ENCODE results near the gene EN1. TPM values are rescaled to one million over a fixed set of nuclear protein-coding genes. Genes with fewer than 3 reads are reported as not detected.

Gene EN1
- total RNA-seq, 3 donors from 2014 or later, result not detected

DNA sequence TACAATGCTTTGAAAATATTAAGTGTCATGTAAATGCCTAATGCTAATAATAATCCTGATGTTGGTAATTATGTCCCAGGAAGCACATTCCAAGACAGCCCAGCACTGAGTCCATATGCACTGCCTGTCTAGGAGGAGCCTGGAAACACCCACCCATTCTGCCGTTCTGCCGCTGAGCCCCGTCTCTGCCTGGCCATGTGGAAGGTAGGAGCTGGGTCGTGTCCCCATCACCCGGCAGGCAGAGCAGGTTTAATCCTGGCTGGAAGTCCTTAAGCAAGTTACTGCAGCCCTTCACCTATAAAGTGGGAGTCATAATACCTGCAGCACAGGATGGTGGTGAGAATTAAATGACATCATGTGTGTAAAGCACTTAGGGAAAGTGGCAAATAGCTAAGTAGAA lies 13.1 kb upstream of the EN1 start:
- Mint-ChIP-seq H3K27me3 (ENCODE audit: low read depth) (peaks cover 76% of the 10 kb centered on the region), H3K36me3 (ENCODE audit: insufficient read depth) (no peaks in the 10 kb centered on the region), H3K4me3 (no peak overlapping the region), H3K9me3 (no peaks in the 10 kb centered on the region), H3K4me1 (ENCODE audit: low read depth) (peaks cover 13% of the 10 kb centered on the region)
- no peak for ATAC-seq
- DNase-seq, result no peak

DNA sequence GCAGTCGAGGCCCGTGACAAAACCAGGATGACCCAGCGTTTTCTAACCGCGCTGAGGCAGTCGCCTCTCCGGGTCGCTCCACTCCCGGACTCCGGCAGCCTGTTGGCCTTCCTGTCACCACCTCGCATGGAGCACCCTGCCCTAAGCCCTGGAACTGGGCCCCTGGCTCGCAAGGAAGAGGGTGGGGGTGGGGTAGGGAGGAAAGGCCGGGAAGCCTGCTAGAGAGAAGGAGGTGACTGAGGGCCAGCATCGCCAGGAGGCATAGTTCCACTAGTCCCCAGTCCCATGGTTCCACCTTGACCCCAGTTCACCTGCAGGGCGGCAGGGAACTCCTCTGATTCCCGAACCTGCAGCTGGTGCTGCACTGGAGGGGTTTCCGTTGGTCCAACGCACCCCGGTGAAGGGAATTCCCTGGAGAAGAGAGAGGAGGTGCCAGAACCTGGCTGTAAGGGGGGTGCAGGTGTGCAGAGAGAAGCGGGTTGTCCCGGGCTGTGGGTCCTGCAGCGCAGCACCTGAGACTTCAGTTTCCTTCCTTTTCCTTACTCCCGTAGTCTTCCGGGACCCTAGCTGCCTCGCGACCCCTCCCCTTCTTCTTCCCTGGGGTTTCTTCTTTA lies 11.8 kb upstream of the EN1 start:
- no peak for ATAC-seq
- Mint-ChIP-seq H3K36me3 (ENCODE audit: insufficient read depth) (no peaks in the 10 kb centered on the region), H3K4me1 (ENCODE audit: low read depth) (peaks cover 18% of the 10 kb centered on the region), H3K9me3 (no peaks in the 10 kb centered on the region), H3K4me3 (no peak overlapping the region), H3K27me3 (ENCODE audit: low read depth) (peaks cover 82% of the 10 kb centered on the region)
- no peak for DNase-seq

DNA sequence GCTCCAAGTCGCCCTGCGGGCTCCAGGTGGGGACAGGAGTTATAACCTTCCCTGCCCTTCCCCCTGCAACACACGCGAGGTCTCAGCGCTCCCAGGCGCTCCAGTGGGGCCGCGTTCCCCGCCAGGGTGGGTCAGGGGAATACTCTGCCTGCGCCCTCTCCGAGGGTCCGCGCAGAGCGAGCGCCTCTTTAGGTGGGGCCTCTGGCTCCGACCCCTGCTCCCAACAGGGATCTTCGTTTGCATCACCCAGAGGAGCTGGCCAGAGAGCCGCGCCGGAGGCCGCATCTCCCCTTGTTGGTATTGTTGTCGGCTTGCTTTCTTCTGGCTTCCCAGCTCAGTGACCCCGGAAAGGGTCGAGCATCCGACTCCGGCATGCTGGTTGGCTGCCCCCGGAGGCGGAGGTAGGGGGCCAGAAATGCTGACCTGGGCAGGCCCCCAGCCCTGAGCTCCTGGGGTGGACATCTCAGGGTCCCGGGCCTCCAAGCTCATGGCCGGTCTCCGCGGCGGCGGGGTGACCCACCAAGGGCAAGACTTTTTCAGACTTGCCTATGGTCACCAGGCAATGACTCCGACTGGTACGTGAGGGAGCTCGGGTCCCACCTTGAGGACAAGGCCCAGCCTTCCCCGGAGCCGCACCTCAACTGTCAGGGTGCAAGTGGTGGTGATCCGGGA lies 11.2 kb upstream of the EN1 start:
- Mint-ChIP-seq H3K4me1 (ENCODE audit: low read depth) (peaks cover 22% of the 10 kb centered on the region), H3K27me3 (ENCODE audit: low read depth) (peaks cover 84% of the 10 kb centered on the region), H3K9me3 (no peaks in the 10 kb centered on the region)

DNA sequence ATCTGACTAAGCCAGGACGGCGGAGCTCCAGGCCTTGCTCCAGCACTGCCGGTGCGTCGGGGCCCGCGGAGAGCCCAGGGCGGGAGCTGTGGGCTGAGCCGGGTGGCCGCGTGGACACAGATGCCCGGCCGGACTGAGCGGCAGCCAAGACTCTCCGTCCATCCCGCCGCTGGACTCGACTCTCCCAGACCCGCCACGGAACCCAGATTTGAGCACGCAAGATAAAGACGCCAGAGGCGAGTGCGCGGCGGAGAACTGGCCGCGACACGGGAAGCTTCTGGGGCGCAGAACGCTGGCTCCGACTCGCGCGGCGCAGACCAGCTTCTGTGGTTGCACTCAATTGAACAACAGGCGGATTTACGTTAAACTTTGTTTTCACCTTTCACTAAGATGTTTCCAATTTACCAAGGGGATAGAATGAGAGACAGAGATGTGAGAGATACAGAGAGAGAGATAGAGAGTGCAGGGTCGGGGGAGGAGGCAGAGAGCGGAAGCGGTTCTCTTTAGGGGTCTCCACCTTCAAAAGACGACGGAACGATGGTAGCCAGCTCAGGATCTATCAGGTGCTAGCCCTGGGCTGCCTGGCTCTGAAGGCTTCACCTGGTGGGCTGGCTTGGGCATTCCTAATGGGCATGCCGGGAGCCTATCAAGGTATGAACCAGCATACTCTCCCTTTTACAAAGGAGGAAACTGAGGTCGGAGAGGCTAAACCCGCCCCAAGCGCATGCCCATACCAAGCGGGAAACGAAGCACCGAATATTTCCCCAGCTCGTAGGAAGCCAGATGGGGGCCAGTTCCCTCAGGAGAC lies 10.4 kb upstream of the EN1 start:
- Mint-ChIP-seq H3K9me3 (no peaks in the 10 kb centered on the region), H3K36me3 (ENCODE audit: insufficient read depth) (no peaks in the 10 kb centered on the region), H3K4me3 (no peak overlapping the region), H3K4me1 (ENCODE audit: low read depth) (peaks cover 22% of the 10 kb centered on the region), H3K27me3 (ENCODE audit: low read depth) (peaks cover 85% of the 10 kb centered on the region)
- ATAC-seq (no peak), DNase-seq (no peak)

More for the DNA sequence above, 11.2 kb upstream of the EN1 start:
- Mint-ChIP-seq H3K36me3 (ENCODE audit: insufficient read depth) (no peaks in the 10 kb centered on the region), H3K4me3 (no peak overlapping the region)
- DNase-seq (no peak), ATAC-seq (no peak)

- DNase-seq (no peak), ATAC-seq (no peak)
- Mint-ChIP-seq H3K4me1 (ENCODE audit: low read depth) (peaks cover 22% of the 10 kb centered on the region), H3K4me3 (no peak overlapping the region), H3K9me3 (no peaks in the 10 kb centered on the region), H3K27me3 (ENCODE audit: low read depth) (peaks cover 85% of the 10 kb centered on the region), H3K36me3 (ENCODE audit: insufficient read depth) (no peaks in the 10 kb centered on the region)
Observed at GRCh38 chr2:118856978-118857676, 9.7 kb upstream of the EN1 start.

DNA sequence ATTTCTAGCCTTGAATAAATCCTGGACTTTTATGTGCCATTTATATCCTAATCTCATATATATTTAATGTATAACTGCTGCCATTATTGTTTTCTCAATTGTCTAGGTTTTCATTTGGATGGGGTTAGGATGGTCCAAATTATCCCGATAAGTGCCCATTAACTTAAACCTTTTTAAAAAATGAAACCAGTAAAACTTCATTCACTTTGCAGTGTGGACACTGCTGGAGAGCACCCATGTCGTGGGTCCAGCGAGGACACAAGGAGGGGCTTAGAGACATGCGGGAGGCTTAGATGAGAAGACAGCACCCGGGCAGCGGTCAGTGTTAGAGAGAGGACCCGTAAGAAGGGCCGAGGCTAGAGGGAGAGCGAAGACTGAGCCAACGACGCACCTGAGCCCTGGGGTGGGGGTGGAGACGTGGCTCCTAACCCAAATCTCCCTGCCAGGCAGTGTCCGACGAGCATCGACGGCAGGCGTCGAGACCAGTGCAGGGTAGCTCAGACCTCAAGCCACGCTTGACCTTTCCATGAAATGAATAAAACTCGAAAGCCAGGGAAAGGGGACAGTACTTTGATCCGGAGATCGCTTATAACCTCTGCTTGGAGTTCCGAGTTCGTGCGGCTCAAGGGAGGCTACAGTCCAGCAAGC lies 9.0 kb upstream of the EN1 start:
- Mint-ChIP-seq H3K36me3 (ENCODE audit: insufficient read depth) (no peaks in the 10 kb centered on the region), H3K4me3 (peak overlapping the region; percentile 64), H3K9me3 (no peaks in the 10 kb centered on the region), H3K27me3 (ENCODE audit: low read depth) (peaks cover 84% of the 10 kb centered on the region), H3K4me1 (ENCODE audit: low read depth) (peaks cover 22% of the 10 kb centered on the region)
- ATAC-seq, result no peak
- no peak for DNase-seq

- ATAC-seq, result peak; percentile 84 to 90
- peak; percentile 79 for DNase-seq
- H3K36me3 Mint-ChIP-seq (ENCODE audit: insufficient read depth), result no peaks in the 10 kb centered on the region
- H3K9me3 Mint-ChIP-seq, result no peaks in the 10 kb centered on the region
- H3K4me1 Mint-ChIP-seq (ENCODE audit: low read depth), result peaks cover 22% of the 10 kb centered on the region
- peaks cover 84% of the 10 kb centered on the region for H3K27me3 Mint-ChIP-seq (ENCODE audit: low read depth)
- peak overlapping the region; percentile 64 for H3K4me3 Mint-ChIP-seq
Observed at GRCh38 chr2:118855451-118856279, 8.2 kb upstream of the EN1 start.

DNA sequence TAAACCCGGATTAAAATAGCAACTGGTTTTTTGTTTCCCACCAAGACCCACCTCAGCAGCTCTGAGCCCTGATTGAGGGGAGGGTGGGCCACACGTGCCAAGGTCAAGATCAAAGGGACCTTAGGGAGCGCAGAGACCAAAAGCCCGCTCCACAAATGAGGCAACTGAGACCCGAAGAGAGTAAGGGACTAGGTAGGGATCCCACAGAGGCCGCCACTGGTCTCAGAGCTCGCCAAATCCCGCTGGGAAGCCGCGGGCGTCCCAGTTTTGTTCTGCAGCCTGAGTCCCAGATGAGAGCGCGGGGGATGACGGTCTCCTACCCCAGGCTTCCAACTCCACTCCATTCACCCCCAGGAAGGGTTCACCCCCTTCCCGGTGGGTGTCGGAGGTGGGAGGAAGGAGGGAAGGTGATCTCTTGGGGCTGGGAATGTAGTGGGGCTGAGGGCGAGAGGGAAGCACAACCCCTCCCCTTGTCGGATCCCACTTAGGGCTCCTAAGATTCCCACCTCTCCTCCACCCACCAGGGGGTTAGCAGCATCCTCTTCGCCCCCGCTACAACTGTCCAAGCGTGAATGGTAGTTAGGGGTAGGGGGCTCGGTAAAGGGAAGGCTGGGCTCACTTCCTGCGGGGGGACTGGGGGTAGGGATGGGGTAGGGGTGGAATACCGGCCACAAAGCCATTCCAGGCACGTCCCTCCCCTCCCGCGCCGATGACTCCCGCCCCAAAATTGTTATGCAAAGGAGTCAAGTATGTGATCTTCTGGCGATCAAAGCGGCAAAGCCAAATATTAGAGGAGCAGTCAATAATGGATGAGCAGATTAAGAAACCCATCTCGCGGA lies 7.3 kb upstream of the EN1 start:
- no peaks in the 10 kb centered on the region for H3K9me3 Mint-ChIP-seq
- peak overlapping the region; percentile 24 for H3K4me3 Mint-ChIP-seq
- H3K27me3 Mint-ChIP-seq (ENCODE audit: low read depth), result peaks cover 85% of the 10 kb centered on the region
- ATAC-seq (no peak), DNase-seq (no peak)
- peaks cover 22% of the 10 kb centered on the region for H3K4me1 Mint-ChIP-seq (ENCODE audit: low read depth)
- no peaks in the 10 kb centered on the region for H3K36me3 Mint-ChIP-seq (ENCODE audit: insufficient read depth)

DNA sequence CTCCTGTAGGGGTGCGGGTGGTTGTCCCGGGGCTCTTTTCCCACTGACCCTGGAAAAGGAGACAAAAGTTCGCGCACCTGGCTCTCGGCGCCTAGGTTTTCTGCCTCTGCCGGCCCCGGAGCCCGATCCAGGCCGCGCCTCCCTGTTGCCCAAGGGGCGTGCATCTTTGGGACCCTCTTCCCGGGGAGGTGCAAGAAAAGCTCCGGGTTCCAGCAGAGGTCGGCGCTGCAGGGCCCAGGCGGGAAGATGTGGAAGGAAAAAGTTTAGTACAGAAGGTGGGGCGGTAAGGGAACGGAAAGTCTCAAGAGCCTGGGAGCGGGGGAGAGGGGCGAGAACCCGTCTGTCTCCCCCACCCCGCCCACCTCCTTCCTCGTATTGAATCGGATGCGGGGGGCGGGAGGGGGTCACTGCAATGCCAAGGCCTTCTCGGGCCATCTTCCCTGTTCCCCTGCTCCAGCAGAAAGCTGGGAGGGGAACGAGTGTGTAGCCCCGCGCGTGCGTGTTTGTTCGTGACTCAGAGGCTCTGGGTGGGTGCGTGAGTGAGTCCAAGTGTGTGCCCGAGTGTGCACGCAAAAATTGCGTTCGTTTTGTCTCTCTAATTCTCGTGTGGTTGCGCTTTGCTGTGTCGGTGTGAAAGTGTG lies 6.3 kb upstream of the EN1 start:
- Mint-ChIP-seq H3K4me1 (ENCODE audit: low read depth) (peaks cover 23% of the 10 kb centered on the region), H3K4me3 (no peak overlapping the region), H3K27me3 (ENCODE audit: low read depth) (peaks cover 82% of the 10 kb centered on the region), H3K36me3 (ENCODE audit: insufficient read depth) (no peaks in the 10 kb centered on the region), H3K9me3 (no peaks in the 10 kb centered on the region)
- DNase-seq, result no peak
- no peak for ATAC-seq

GRCh38 chr2:118853129-118853640 lies 5.7 kb upstream of the EN1 start:
- Mint-ChIP-seq H3K4me1 (ENCODE audit: low read depth) (peaks cover 24% of the 10 kb centered on the region), H3K4me3 (no peak overlapping the region), H3K27me3 (ENCODE audit: low read depth) (peaks cover 85% of the 10 kb centered on the region), H3K36me3 (ENCODE audit: insufficient read depth) (no peaks in the 10 kb centered on the region), H3K9me3 (no peaks in the 10 kb centered on the region)
- ATAC-seq, result no peak
- DNase-seq, result no peak

DNA sequence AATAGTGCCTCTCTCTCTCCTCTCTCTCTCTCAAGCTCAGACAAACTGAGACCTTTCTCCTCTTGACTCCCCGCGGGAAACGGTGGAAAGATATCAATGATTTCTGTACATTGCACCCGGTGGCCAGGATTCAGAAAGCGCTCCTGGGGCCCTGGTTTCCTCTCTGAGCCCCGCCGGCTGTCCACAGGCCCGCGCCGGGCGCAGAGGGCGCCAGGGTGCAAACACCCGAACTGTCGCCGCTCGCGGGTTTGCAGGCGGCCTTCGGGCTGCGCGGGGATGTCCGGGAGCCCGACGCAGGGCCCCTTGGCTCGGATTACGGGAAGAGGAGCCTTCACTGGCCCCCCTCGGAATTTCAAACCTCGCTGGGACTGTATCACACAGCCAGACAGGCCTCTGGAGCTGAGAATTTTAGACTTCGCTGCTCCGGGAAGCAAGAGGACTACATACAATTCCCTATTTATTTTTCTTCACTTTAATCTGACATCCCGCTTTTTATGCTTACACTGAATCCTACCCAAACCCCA lies 5.2 kb upstream of the EN1 start:
- peaks cover 83% of the 10 kb centered on the region for H3K27me3 Mint-ChIP-seq (ENCODE audit: low read depth)
- no peak for DNase-seq
- H3K4me3 Mint-ChIP-seq, result no peak overlapping the region
- H3K9me3 Mint-ChIP-seq, result no peaks in the 10 kb centered on the region
- ATAC-seq, result no peak
- peaks cover 23% of the 10 kb centered on the region for H3K4me1 Mint-ChIP-seq (ENCODE audit: low read depth)
- H3K36me3 Mint-ChIP-seq (ENCODE audit: insufficient read depth), result no peaks in the 10 kb centered on the region

GRCh38 chr2:118851650-118852049 lies 4.2 kb upstream of the EN1 start:
- H3K36me3 Mint-ChIP-seq (ENCODE audit: insufficient read depth), result no peaks in the 10 kb centered on the region
- peaks cover 81% of the 10 kb centered on the region for H3K27me3 Mint-ChIP-seq (ENCODE audit: low read depth)
- DNase-seq, result no peak
- H3K9me3 Mint-ChIP-seq, result no peaks in the 10 kb centered on the region
- ATAC-seq, result no peak
- peaks cover 25% of the 10 kb centered on the region for H3K4me1 Mint-ChIP-seq (ENCODE audit: low read depth)
- H3K4me3 Mint-ChIP-seq, result no peak overlapping the region
